ENCODE results near the gene SEPTIN5.

Gene SEPTIN5

GRCh38 chr22:19750507-19751490, 36.5 kb downstream of the SEPTIN5 start:
- no peak for DNase-seq

GRCh38 chr22:19751497-19752245, 37.4 kb downstream of the SEPTIN5 start:
- no peak for DNase-seq

DNA sequence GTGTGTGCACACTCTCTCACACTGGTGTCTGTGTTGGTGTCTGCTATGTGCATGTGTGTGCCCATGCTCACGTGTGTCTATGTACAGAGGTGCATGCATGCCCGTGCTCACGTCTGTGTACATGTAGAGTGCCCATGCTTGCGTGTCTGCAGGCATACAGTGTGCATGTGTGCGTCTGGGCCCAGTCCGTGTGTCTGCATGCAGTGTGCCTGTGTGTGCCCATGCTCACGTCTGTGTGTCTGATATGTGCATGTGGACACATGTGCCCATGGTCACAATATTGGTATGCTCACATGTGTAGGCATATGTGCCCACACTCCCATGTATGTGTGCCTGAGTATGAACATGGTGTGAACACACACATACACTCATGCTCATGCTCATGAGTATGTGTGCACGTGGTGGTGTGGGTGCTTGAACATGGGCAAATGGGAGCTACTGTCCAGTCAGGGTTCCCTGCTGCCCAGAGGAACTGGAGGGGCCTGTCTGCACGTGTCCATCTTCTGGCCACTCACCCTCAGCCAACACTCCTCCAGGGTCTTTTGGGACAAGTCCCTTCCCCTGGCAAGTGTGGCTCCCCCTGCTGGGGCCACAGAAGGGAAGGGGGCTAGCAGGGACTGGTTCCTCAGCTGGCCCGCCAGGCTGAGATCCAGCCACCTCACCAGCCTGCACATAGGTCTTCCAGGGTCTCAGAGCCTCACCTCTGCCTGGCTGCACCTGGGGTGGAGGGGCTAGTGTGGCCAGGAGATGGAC, 39.0 kb downstream of the SEPTIN5 start:
- no peak for DNase-seq

DNA sequence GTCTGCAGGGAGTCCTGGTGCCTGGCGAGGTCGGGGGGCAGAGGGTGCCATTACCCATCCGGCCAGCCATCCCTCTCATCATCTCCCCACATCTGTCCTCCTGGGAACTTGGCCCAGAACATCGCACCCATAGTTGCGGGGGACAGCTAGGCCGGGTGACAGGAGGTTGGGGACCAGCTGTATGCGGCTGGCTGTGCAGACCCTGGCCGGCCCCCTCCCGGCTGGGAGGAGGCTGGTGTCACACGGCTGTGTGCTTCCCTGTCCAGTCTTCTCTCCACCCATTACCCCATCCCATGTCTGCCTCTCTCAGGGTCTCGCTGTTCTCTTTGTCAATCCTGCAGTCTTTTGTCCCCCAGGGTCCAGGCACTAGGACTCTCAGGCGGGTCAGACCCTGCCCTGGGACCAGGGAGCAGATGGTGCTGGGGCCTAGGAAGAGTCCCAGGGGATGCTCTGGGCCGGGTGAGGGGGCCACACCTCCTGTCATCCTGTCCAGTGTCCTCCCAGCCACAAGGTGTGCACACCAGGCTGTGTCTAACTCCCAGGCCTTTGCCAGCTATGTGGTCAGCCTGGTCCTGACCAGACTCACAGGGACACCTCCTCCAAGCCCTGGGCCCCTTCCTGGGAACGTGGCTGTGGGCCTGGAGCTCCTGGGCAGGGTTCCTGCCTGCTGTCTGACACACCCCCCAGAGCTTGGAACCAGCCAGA, 39.8 kb downstream of the SEPTIN5 start:
- no peak for DNase-seq

- no peak for DNase-seq
These were observed 40.4 kb downstream of the SEPTIN5 start for GRCh38 chr22:19754701-19755144.

DNA sequence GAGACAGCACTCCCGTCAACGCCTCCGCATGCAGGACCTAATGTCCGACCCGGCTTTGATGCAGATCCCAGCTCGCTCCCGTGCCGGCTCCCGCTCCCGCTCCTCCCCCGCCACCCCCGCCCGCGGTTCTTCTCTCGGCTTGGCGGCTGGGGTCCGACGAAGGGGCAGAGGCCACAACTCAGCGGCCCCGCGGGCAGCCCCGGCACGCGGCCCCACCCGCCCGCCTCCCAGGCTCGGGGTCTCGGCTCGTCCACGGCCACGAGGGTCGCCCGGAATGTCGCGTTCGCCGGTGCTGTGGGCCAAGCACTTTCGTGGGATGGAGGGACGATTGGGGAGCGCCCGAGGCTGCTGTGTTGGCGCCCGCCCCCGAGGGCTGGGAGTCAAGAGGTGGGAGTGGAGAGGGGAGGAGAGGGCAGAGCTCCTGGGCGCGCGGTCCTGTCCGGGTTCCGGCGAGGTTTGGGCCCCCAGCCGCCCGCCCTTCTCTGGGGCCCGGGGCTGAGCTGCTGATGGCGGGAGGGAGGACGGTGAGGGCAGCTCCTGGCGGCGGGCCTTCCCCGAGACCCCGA, 40.9 kb downstream of the SEPTIN5 start:
- DNase-seq: no peak

GRCh38 chr22:19755722-19756287, 41.5 kb downstream of the SEPTIN5 start:
- no peak for DNase-seq

GRCh38 chr22:19756288-19757128, 42.2 kb downstream of the SEPTIN5 start:
- peak; percentile 62 for DNase-seq

- DNase-seq: no peak
These were observed 43.1 kb downstream of the SEPTIN5 start for GRCh38 chr22:19757140-19757984.

DNA sequence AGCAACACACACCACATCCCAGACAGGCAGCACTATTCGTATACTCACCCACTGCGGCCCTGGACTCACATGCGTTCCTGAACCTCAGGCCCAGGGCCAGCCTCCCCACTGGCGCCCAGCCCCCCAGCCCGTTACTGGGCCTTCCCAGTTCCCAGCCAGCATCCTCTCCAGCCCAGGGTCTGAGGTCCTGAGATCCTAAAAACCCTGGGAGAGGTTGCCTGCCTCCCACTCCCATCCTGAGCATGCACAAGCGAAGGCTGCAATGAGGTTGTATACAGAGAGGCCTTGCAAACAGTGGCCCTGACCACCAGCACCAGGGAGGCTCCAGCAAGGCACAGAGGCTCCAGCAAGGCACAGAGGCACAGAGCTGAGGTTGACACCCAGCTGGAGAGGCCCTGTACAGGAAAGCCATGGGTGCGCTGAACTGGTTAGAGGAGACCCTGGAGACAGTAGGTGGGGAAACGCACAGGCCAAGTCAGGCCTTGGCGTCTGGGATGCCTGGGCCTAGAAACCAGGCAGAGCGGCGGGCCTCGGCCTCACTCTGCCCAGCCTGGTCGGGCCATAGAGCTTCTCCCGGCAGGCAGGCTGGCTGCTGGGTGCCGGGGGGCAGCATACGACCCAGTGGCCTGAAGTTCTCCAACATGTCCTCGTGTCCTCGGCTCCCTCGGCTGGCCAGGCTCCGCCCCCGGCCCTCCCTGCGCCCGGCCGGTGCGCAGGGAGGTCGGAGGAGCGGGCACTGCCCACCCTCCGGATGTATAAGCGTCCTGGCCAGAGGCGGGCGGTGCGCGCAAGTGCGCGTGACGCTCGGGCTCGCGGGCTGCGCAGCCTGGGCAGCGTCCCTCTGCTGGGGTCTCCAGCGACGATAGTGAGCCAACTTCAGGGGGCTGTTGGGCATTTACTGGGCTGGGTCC, 43.9 kb downstream of the SEPTIN5 start:
- no peak for DNase-seq

GRCh38 chr22:19758896-19759426, 44.7 kb downstream of the SEPTIN5 start:
- DNase-seq: no peak

GRCh38 chr22:19759427-19760057, 45.2 kb downstream of the SEPTIN5 start:
- no peak for DNase-seq

GRCh38 chr22:19760058-19760950, 46.0 kb downstream of the SEPTIN5 start, which contains the start of gene TBX1:
Gene TBX1, plus strand, starts transcription at chr22:19760778. Its CDS starts 66 bp downstream, at chr22:19760844.
- DNase-seq: no peak

DNA sequence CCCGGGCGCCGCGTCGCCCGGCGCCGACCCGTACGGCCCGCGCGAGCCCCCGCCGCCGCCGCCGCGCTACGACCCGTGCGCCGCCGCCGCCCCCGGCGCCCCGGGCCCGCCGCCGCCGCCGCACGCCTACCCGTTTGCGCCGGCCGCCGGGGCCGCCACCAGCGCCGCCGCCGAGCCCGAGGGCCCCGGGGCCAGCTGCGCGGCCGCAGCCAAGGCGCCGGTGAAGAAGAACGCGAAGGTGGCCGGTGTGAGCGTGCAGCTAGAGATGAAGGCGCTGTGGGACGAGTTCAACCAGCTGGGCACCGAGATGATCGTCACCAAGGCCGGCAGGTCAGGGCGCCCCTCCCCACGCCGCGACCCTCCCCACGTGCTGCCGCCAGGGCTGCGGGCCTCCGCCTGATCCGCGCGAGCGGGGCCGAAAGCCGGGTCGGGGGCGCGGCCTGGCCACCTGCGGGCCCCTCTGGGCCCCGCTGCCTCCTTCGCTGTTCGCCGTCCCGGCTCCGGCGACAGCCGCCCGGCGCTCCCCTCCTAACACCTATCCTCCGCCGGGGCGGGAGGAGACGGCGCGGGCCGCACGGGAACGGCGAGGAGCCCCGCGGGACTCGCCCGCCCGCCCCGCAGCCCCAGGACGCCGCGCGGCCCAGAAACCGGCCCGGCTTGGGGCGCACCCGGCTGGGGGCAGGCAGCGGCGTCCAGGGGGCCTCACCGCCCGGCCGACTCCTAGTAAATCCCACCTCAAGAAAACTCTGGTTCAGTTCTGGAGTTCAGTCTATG, 46.8 kb downstream of the SEPTIN5 start:
- no peak for DNase-seq

DNA sequence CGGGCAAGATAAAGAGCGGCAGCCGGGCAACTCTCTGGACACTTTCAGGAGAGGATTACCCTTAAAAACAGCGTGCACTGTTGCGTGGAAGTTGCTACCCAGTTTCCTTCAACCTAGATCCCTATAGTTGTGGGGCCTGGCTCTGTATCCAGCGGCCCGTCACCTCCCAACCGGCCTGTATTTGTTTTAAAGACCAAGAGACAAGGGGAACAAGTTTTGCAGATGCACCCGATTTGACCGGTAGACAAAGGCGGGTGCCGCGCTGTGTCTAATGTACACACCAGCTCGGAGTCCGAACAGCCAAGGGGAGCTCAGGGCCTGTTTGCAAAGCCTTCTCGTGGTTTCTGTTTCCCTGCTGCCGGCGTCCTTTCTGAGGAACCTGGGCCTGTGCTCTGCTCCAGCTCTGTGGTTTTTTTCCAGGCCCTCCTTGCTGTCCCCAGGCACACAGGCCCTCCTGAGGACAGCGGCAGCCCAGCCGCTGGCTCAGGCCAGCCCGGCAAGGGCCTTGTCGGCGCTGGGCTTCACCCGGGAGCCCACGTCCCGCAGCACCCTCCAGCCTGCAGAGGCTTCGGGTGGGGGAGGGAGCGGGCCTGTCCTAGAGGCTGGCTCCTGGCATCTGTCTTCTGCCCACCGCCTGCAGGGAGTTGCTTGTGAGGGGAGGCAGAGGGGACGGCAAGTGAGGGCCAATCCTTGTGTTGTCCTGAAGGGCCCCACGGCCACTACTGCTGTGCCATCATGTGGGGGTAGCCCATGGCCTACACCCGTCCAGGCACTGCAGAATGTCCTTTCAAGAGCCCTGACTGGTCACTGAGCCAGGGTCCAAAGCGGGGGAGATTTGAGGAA, 47.6 kb downstream of the SEPTIN5 start:
- DNase-seq: no peak
